SK-N-SH treated with all-trans-retinoic acid at 6 μM for 48 hours (cell line): Measurements from ENCODE around the gene CCDC178.

ENCODE experiments used
- ATAC-seq: fragments of 200-7000 bp; cut with Tn5 transposase; 3 replicates; pipeline ENCODE4 v1.9.1; 2020; ENCODE audit warnings: mild to moderate bottlenecking, moderate library complexity
- ARNTL ChIP-seq: fragments of 450-650 bp; formaldehyde crosslinking; IDR thresholded peaks from 2 replicates; pipeline ENCODE4 v1.5.0; 2020; ENCODE audit warnings: low read depth, mild to moderate bottlenecking, moderate library complexity, borderline replicate concordance
- BACH2 ChIP-seq: fragments of 250-450 bp; sonication (Bioruptor Pico); IDR thresholded peaks from 2 replicates; pipeline ENCODE4 v1.9.0; 2021; ENCODE audit warnings: mild to moderate bottlenecking, borderline replicate concordance
- CSDC2 ChIP-seq: fragments of 250-450 bp; sonication (Bioruptor Pico); IDR thresholded peaks from 2 replicates; pipeline ENCODE4 v1.5.0; 2020; ENCODE audit warnings: mild to moderate bottlenecking, moderate library complexity
- GLIS3 ChIP-seq: fragments of 250-450 bp; sonication (Bioruptor Pico); IDR thresholded peaks from 2 replicates; pipeline ENCODE4 v1.5.0; 2020; ENCODE audit warnings: mild to moderate bottlenecking, moderate library complexity
- ISL1 ChIP-seq: fragments of 250-450 bp; sonication (Bioruptor Pico); IDR thresholded peaks from 2 replicates; pipeline ENCODE4 v2.1.2; 2022; ENCODE audit warnings: mild to moderate bottlenecking, moderate library complexity
- OSR1 ChIP-seq: fragments of 250-450 bp; sonication (Bioruptor Pico); IDR thresholded peaks from 2 replicates; pipeline ENCODE4 v1.8.0; 2022; ENCODE audit warnings: moderate library complexity, mild to moderate bottlenecking, inconsistent platforms
- PPARA ChIP-seq: fragments of 250-450 bp; sonication (Bioruptor Pico); IDR thresholded peaks from 2 replicates; pipeline ENCODE4 v1.5.0; 2020; ENCODE audit warnings: mild to moderate bottlenecking, borderline replicate concordance
- RARB ChIP-seq: fragments of 250-450 bp; sonication (Bioruptor Pico); IDR thresholded peaks from 2 replicates; pipeline ENCODE4 v1.8.0; 2021; ENCODE audit warnings: mild to moderate bottlenecking, moderate library complexity
- SNAI2 ChIP-seq: fragments of 250-450 bp; sonication (Bioruptor Pico); IDR thresholded peaks from 2 replicates; pipeline ENCODE4 v1.5.0; 2020; ENCODE audit warnings: mild to moderate bottlenecking, moderate library complexity
- TCF4 ChIP-seq: fragments of 250-450 bp; sonication (Bioruptor Pico); IDR thresholded peaks from 2 replicates; pipeline ENCODE4 v1.8.0; 2021; ENCODE audit warnings: mild to moderate bottlenecking, moderate library complexity, borderline replicate concordance
- TOX ChIP-seq: fragments of 250-450 bp; sonication (Bioruptor Pico); IDR thresholded peaks from 2 replicates; pipeline ENCODE4 v1.8.0; 2021; ENCODE audit warnings: mild to moderate bottlenecking, moderate library complexity, borderline replicate concordance
- ZC3H10 ChIP-seq: fragments of 250-450 bp; sonication (Bioruptor Pico); IDR thresholded peaks from 2 replicates; pipeline ENCODE4 v1.5.1; 2021; ENCODE audit warnings: mild to moderate bottlenecking, moderate library complexity
- ZFP3 ChIP-seq: fragments of 250-450 bp; sonication (Bioruptor Pico); IDR thresholded peaks from 2 replicates; pipeline ENCODE4 v1.5.0; 2020; ENCODE audit warnings: mild to moderate bottlenecking, moderate library complexity
- ZNF565 ChIP-seq: fragments of 450-650 bp; formaldehyde crosslinking; conservative IDR thresholded peaks from 2 replicates; pipeline ENCODE4 v1.5.0; 2020; ENCODE audit warnings: low read depth, mild to moderate bottlenecking, moderate library complexity
- ZNF70 ChIP-seq: fragments of 450-650 bp; formaldehyde crosslinking; IDR thresholded peaks from 2 replicates; pipeline ENCODE4 v1.5.0; 2020; ENCODE audit warnings: mild to moderate bottlenecking, moderate library complexity
- ZNF8 ChIP-seq: fragments of 450-650 bp; formaldehyde crosslinking; IDR thresholded peaks from 2 replicates; pipeline ENCODE4 v1.5.0; 2020; ENCODE audit warnings: mild to moderate bottlenecking, moderate library complexity
- TF ChIP-seq, protein P1 (sequence below): fragments of 250-450 bp; sonication (Bioruptor Pico); IDR thresholded peaks from 2 replicates; pipeline ENCODE4 v1.8.0; 2021; ENCODE audit warnings: low read depth, mild to moderate bottlenecking, moderate library complexity, borderline replicate concordance
- TF ChIP-seq, protein P2 (sequence below): fragments of 250-450 bp; sonication (Bioruptor Pico); IDR thresholded peaks from 2 replicates; pipeline ENCODE4 v1.5.1; 2021; ENCODE audit warnings: mild to moderate bottlenecking, moderate library complexity
- TF ChIP-seq, protein P3 (sequence below): fragments of 250-450 bp; sonication (Bioruptor Pico); IDR thresholded peaks from 2 replicates; pipeline ENCODE4 v1.5.1; 2020; ENCODE audit warnings: low read depth, mild to moderate bottlenecking, moderate library complexity
- TF ChIP-seq, protein P4 (sequence below): fragments of 250-450 bp; sonication (Bioruptor Pico); IDR thresholded peaks from 2 replicates; pipeline ENCODE4 v1.8.0; 2020; ENCODE audit warnings: mild to moderate bottlenecking, moderate library complexity, borderline replicate concordance

Gene CCDC178

DNA sequence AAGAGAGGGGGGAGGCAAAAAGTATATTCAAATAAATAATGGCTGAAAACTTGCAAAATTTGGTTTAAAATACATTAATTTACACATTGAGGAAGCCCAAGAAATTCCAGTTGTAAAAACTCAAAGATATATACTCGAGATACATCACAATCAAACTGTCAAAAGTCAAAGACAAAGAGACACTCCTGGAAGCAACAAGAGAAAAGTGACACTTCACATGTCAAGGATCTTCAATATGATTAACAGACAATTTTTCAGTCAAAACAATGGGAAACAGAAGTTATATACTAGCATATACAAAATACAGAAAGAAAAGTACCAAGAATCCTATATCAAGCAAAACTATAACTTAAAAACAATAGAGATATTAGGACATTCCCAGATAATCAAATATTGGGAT, 170.2 kb downstream of the CCDC178 start:
- TF ChIP-seq, protein P1, sequence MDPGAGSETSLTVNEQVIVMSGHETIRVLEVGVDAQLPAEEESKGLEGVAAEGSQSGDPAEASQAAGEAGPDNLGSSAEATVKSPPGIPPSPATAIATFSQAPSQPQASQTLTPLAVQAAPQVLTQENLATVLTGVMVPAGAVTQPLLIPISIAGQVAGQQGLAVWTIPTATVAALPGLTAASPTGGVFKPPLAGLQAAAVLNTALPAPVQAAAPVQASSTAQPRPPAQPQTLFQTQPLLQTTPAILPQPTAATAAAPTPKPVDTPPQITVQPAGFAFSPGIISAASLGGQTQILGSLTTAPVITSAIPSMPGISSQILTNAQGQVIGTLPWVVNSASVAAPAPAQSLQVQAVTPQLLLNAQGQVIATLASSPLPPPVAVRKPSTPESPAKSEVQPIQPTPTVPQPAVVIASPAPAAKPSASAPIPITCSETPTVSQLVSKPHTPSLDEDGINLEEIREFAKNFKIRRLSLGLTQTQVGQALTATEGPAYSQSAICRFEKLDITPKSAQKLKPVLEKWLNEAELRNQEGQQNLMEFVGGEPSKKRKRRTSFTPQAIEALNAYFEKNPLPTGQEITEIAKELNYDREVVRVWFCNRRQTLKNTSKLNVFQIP (CRISPR knock-in tag), result no peak
- TF ChIP-seq, protein P2, sequence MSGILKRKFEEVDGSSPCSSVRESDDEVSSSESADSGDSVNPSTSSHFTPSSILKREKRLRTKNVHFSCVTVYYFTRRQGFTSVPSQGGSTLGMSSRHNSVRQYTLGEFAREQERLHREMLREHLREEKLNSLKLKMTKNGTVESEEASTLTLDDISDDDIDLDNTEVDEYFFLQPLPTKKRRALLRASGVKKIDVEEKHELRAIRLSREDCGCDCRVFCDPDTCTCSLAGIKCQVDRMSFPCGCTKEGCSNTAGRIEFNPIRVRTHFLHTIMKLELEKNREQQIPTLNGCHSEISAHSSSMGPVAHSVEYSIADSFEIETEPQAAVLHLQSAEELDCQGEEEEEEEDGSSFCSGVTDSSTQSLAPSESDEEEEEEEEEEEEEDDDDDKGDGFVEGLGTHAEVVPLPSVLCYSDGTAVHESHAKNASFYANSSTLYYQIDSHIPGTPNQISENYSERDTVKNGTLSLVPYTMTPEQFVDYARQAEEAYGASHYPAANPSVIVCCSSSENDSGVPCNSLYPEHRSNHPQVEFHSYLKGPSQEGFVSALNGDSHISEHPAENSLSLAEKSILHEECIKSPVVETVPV (CRISPR knock-in tag), result no peak
- TF ChIP-seq ZNF8 (CRISPR knock-in tag), result no peak
- no peak for TF ChIP-seq CSDC2
- TF ChIP-seq, protein P3, sequence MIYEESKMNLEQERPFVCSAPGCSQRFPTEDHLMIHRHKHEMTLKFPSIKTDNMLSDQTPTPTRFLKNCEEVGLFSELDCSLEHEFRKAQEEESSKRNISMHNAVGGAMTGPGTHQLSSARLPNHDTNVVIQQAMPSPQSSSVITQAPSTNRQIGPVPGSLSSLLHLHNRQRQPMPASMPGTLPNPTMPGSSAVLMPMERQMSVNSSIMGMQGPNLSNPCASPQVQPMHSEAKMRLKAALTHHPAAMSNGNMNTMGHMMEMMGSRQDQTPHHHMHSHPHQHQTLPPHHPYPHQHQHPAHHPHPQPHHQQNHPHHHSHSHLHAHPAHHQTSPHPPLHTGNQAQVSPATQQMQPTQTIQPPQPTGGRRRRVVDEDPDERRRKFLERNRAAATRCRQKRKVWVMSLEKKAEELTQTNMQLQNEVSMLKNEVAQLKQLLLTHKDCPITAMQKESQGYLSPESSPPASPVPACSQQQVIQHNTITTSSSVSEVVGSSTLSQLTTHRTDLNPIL (CRISPR knock-in tag), result no peak
- no peak for TF ChIP-seq TCF4 (CRISPR knock-in tag)
- TF ChIP-seq ZFP3 (CRISPR knock-in tag), result no peak
- no peak for TF ChIP-seq GLIS3
- no peak for TF ChIP-seq SNAI2
- no peak for TF ChIP-seq RARB (CRISPR knock-in tag)
- TF ChIP-seq ZC3H10 (CRISPR knock-in tag), result no peak
- no peak for TF ChIP-seq OSR1
- TF ChIP-seq ZNF70, result no peak
- TF ChIP-seq TOX (CRISPR knock-in tag), result no peak
- TF ChIP-seq ISL1, result no peak
- no peak for TF ChIP-seq ARNTL (CRISPR knock-in tag)
- TF ChIP-seq, protein P4, sequence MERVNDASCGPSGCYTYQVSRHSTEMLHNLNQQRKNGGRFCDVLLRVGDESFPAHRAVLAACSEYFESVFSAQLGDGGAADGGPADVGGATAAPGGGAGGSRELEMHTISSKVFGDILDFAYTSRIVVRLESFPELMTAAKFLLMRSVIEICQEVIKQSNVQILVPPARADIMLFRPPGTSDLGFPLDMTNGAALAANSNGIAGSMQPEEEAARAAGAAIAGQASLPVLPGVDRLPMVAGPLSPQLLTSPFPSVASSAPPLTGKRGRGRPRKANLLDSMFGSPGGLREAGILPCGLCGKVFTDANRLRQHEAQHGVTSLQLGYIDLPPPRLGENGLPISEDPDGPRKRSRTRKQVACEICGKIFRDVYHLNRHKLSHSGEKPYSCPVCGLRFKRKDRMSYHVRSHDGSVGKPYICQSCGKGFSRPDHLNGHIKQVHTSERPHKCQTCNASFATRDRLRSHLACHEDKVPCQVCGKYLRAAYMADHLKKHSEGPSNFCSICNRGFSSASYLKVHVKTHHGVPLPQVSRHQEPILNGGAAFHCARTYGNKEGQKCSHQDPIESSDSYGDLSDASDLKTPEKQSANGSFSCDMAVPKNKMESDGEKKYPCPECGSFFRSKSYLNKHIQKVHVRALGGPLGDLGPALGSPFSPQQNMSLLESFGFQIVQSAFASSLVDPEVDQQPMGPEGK (CRISPR knock-in tag), result no peak
- TF ChIP-seq ZNF565 (CRISPR knock-in tag), result no peak
- ATAC-seq, result no peak

DNA sequence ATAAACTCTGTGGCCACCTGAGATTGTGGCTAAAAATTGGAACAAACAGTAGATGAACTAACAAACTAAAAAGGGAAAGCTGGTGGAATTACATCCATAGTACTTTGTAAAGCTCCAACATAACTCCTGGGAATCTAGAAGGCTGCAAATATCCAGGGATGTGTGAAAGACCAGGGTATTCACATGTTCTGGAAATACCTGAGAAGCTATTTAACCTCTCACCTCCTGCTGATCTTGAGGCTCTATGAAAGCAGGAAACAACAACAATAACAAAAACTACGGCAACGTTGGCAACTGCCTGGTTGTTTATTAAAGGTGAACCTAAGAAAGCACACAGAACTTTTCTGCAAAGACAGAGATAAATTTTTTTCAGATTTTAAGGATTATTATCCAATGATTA, 171.3 kb downstream of the CCDC178 start:
- ATAC-seq, result no peak

More for the DNA sequence above, 171.3 kb downstream of the CCDC178 start:
- TF ChIP-seq SNAI2, result no peak
- no peak for TF ChIP-seq BACH2 (CRISPR knock-in tag)
- TF ChIP-seq ZNF565 (CRISPR knock-in tag), result no peak
- no peak for TF ChIP-seq PPARA
- no peak for TF ChIP-seq OSR1
- no peak for TF ChIP-seq ZC3H10 (CRISPR knock-in tag)
- TF ChIP-seq, protein P3 (CRISPR knock-in tag), result no peak
- TF ChIP-seq, protein P4 (CRISPR knock-in tag), result no peak
- no peak for TF ChIP-seq ARNTL (CRISPR knock-in tag)
